Pancreas (tissue), 10 donors: ENCODE results near the gene SPRYD4. TPM values are rescaled to one million over a fixed set of nuclear protein-coding genes. Genes with fewer than 3 reads are reported as not detected.

ENCODE experiments used
- ATAC-seq, 4 donors: fragments of 200-7000 bp; cut with Tn5 transposase; one replicate each; pipeline versions ENCODE4 v1.8.0 to v1.9.1; 2020; ENCODE audit warnings: mild to moderate bottlenecking in 4 of 4, moderate library complexity in 4 of 4
- DNase-seq, 6 donors: peaks; one replicate each; pipeline ENCODE4 v3.0.0-alpha.2; 2020
- FAIRE-seq: peaks from 2 replicates; lab custom pipeline; 2012; peaks lifted over from hg19 to GRCh38; lab: Jason Lieb, UNC
- H3K27ac ChIP-seq, 4 donors: fragments of 200-600 bp; sonication (generic); 1 replicate in 3 of 4; 2 replicates in 1 of 4; pipeline versions ENCODE4 v1.5.0 to v1.8.0; 2020
- H3K27me3 ChIP-seq, 4 donors: fragments of 200-600 bp; one replicate each; pipeline ENCODE4 v1.8.0; 2021
- H3K36me3 ChIP-seq, 3 donors: fragments of 200-600 bp; sonication (generic) in 1 of 3; one replicate each; pipeline versions ENCODE4 v1.5.0 to v1.8.0; 2020 to 2021
- H3K4me1 ChIP-seq, 3 donors: fragments of 200-600 bp; one replicate each; pipeline ENCODE4 v1.8.0; 2021
- H3K4me3 ChIP-seq, 4 donors: fragments of 200-600 bp; sonication (generic) in 2 of 4; one replicate each; pipeline versions ENCODE4 v1.5.0 to v1.8.0; 2020 to 2021
- H3K9me3 ChIP-seq, 4 donors: fragments of 200-600 bp; one replicate each; pipeline ENCODE4 v1.8.0; 2021
- WGBS, 2 donors: extraction: QIAGEN DNeasy Blood & Tissue Kit; methylation state at CpG; one replicate each; pipeline ENCODE4 v1.1.7; 2013; 5-methylcytosine and 5-hydroxymethylcytosine counted together
- intact Hi-C, 3 donors: fragments of 100-400 bp; cut with DNase I; formaldehyde crosslinking; loops; one replicate each; pipeline versions ENCODE4 v1.11.1 to v1.14.2; 2022
- polyA plus RNA-seq, 2 donors: library from polyadenylated mRNA; stranded (reverse); fragments of 200-250 nt; gene quantifications; one replicate each; pipeline ENCODE4 v1.2.3, GENCODE V29; 2013
- total RNA-seq, 6 donors: library from RNA; stranded (reverse); fragmentation: NEBNext Ultra II Directional in 4 of 6; extraction: Animal tissue kit (Norgen Biotek cat#: 25700) in 4 of 6; gene quantifications; one replicate each; pipeline versions ENCODE4 v1.2.1 to v1.2.4, GENCODE V29; 2021 to 2023
- TF ChIP-seq, protein P1 (sequence below), 4 donors: fragments of 200-600 bp; sonication (generic) in 3 of 4; IDR thresholded peaks; one replicate each; pipeline versions ENCODE4 v1.5.0 to v1.8.0; 2021; ENCODE audit warnings: antibody characterized with exemption in 4 of 4
- donor health status: healthy with polysubstance abuse.
- donor health status: DM: no; HTN: no; CAD: no; lungs with moderate emphysema.
- donor health status: DM: no; HTN: no; CAD: no.
- donor health status: control.
- donor health status: control.
- donor health status: Bipolar disorder and iron deficiency.
- donor health status: DM: yes; HTN: yes; CAD: no.
- donor health status: DM: no; HTN: no; CAD: no.
- donor health status: DM: no; HTN: no; CAD: no.
- donor health status: DM: yes; HTN: yes; CAD: no.

The SPRYD4 gene
- total and polyA plus RNA-seq, 8 donors, result 1.5 to 2.9 (median 2.0) TPM

DNA sequence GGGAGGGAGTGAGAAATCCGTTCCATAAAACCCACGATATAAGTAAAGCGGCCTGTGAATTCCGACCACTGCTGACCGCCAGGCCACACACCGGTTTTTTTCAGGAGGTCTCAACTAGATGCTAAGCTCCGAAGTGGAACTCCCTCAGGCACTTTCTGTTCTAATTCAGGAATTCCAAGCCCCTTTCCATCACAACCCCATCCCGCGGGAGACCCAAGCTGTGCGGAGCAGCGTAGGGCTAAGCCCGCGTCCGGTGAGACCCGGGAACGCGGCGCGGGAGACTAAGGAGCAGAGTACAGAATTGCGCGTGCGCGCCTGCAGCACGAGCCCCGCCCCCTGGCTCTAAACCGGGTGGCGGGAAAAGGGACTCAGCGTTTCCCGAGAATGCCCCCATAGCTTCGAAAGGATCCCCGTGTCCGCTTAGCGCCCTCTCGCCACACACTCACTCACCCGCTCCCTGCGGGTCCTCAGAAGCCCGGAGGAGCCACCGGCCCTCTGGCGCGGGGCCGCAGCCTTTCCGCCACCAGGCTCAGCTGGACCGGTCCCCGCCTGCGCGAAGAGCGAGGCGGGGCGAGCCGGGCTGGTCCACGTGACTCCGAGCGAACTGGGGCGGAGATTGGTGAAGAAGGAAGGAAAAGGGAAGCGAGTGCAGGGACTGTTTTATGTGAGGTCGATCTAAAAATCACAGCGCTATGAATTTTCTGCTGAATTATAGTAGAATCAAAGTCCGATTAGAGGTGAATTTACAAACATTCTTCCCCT, 19.3 kb upstream of the SPRYD4 start, which contains the start of gene TIMELESS:
TSS of gene TIMELESS (minus strand) at position 567 of the 762 bp plus-strand sequence. CDS start 15,256 bp downstream, outside the sequence.
- Histone ChIP-seq H3K9me3 (no peaks in the 10 kb centered on the region), H3K27me3 (no peaks in the 10 kb centered on the region), H3K4me3 (peak within 1 kb of the TSS; percentile 47 to 76 (median 59)), H3K36me3 (no peaks in the 10 kb centered on the region), H3K27ac (peak within 1 kb of the TSS; percentile 47 to 87 (median 78)), H3K4me1 (peaks cover 0 to 5% (median 0%) of the 10 kb centered on the region in 3 donors)
- intact Hi-C loops, result no loop called here
- peak; percentile 98 to 99 (median 99) for ATAC-seq
- TF ChIP-seq, protein P1, sequence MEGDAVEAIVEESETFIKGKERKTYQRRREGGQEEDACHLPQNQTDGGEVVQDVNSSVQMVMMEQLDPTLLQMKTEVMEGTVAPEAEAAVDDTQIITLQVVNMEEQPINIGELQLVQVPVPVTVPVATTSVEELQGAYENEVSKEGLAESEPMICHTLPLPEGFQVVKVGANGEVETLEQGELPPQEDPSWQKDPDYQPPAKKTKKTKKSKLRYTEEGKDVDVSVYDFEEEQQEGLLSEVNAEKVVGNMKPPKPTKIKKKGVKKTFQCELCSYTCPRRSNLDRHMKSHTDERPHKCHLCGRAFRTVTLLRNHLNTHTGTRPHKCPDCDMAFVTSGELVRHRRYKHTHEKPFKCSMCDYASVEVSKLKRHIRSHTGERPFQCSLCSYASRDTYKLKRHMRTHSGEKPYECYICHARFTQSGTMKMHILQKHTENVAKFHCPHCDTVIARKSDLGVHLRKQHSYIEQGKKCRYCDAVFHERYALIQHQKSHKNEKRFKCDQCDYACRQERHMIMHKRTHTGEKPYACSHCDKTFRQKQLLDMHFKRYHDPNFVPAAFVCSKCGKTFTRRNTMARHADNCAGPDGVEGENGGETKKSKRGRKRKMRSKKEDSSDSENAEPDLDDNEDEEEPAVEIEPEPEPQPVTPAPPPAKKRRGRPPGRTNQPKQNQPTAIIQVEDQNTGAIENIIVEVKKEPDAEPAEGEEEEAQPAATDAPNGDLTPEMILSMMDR (IDR thresholded peaks at IDR 0.05), result no peak
- 0% methylated on average over 58 of the region's 58 CpGs for WGBS, 2 donors
- peak; percentile 85 to 93 (median 88) for DNase-seq
- no peak for FAIRE-seq

DNA sequence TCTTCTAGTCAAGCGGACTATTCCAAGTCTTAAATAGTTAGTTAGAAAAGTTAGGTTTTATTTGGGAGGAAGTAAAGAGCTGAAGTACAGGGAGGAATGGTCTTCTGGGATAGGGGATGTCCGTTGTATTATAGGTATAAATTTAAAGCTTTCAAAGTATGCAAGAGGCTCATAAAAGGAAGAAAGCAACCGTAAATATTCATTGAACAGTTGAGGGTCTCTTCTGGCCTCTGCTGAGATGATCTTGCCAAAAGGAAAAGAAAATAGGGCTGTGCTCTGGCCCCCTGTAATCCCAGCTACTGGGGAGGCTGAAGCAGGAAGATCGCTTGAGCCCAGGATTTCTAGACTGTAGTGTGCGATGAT, 18.8 kb upstream of the SPRYD4 start:
- Histone ChIP-seq H3K4me1 (peaks cover 0 to 5% (median 0%) of the 10 kb centered on the region in 3 donors), H3K27ac (peak overlapping the region; percentile 47 to 87 (median 78)), H3K9me3 (no peaks in the 10 kb centered on the region), H3K4me3 (peak overlapping the region in 3 of 4 donors; percentile 54 to 76 (median 64)), H3K27me3 (no peaks in the 10 kb centered on the region), H3K36me3 (no peaks in the 10 kb centered on the region)
- ATAC-seq (peak in 2 of 4 donors; percentile 1 to 2), FAIRE-seq (no peak), DNase-seq (no peak)
- 30 to 32% methylated on average over 5 of the region's 5 CpGs for WGBS, 2 donors
- TF ChIP-seq, protein P1 (IDR thresholded peaks at IDR 0.05), result no peak
- intact Hi-C loops, result no loop called here

DNA sequence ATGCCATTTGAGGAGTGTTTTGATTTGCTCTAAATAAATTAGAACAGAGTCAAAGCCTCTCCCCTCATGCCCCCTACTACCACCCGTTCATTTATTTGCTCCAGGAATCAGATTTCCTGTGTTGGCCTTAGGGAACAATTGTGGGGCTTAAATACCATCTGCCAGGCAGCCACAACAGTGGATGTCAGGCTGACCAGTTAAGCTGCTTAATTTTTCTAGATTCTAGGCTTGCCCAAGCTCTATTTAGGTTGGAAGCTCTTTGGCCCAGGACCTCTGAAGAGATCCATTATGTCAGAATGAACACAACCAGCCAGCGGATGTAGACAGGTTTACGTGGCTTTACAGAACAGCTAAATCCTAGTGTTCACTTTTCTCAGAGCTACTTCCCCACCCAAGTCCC, 18.1 kb upstream of the SPRYD4 start:
- H3K9me3 ChIP-seq, result no peaks in the 10 kb centered on the region
- H3K27me3 ChIP-seq, result no peaks in the 10 kb centered on the region
- H3K27ac ChIP-seq, result no peak overlapping the region
- H3K4me3 ChIP-seq, result no peak overlapping the region
- WGBS, 2 donors, result 83 to 93% methylated on average over 3 of the region's 3 CpGs
- intact Hi-C loops, result loop anchor here in 1 of 3 donors (10.0 kb wide), 1 partner anchor 325 kb away; the partner anchor contains the start of gene ESYT1
- FAIRE-seq (no peak), DNase-seq (no peak), ATAC-seq (no peak)
- peaks cover 0 to 5% (median 0%) of the 10 kb centered on the region in 3 donors for H3K4me1 ChIP-seq
- TF ChIP-seq, protein P1 (IDR thresholded peaks at IDR 0.05), result no peak
- H3K36me3 ChIP-seq, result no peaks in the 10 kb centered on the region

DNA sequence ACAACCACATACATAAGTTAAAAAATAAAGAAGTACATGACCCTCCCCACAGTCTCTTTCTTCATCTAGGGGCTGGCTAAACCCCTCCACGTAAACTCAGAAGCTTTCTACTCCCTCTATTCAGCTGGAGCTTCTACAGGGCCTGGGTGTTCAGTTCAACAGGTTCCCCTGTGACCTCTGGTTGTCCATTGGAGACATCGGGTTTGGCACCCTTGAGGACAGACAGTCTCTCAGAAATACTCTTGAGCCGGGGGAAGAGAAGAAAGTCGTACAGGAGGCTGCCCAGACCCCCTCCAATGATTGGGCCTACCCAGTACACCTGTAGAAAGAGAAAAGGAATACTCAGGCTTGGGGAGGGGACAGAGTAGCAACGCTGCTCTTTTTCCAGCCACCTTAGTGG, 17.2 kb upstream of the SPRYD4 start:
- intact Hi-C loops, result loop anchor here in 1 of 3 donors (10.0 kb wide), 1 partner anchor 326 kb away; the partner anchor contains the start of gene ESYT1
- no peaks in the 10 kb centered on the region for H3K36me3 ChIP-seq
- H3K4me1 ChIP-seq, result peaks cover 0 to 5% (median 0%) of the 10 kb centered on the region in 3 donors
- H3K27ac ChIP-seq, result no peak overlapping the region
- DNase-seq, result no peak
- ATAC-seq, result no peak
- 61 to 64% methylated on average over 5 of the region's 5 CpGs for WGBS, 2 donors
- no peak for FAIRE-seq
- TF ChIP-seq, protein P1 (IDR thresholded peaks at IDR 0.05), result no peak
- no peaks in the 10 kb centered on the region for H3K9me3 ChIP-seq
- H3K27me3 ChIP-seq, result no peaks in the 10 kb centered on the region
- no peak overlapping the region for H3K4me3 ChIP-seq
